GM12865 (cell line): Measurements from ENCODE around the gene ZBTB4.
A peak's percentile ranks its signal among the peaks of the same experiment; 100 is the strongest.

Experiments used
- DNase-seq: peaks from one replicate; pipeline ENCODE4 v3.0.0; 2010; ENCODE audit warnings: low read depth
- H3K4me3 ChIP-seq: 2 replicates; pipeline ENCODE4 v1.5.1; 2011; ENCODE audit warnings: mild to moderate bottlenecking, low read depth, low read length, control low read depth
- TF ChIP-seq, protein P1 (sequence below): IDR thresholded peaks from 2 replicates; pipeline ENCODE4 v1.5.1; 2011; ENCODE audit warnings: low read length, control low read depth, low read depth, inconsistent platforms; ENCODE audit not compliant: insufficient read depth; ENCODE audit errors: missing control alignments

ZBTB4 gene

DNA sequence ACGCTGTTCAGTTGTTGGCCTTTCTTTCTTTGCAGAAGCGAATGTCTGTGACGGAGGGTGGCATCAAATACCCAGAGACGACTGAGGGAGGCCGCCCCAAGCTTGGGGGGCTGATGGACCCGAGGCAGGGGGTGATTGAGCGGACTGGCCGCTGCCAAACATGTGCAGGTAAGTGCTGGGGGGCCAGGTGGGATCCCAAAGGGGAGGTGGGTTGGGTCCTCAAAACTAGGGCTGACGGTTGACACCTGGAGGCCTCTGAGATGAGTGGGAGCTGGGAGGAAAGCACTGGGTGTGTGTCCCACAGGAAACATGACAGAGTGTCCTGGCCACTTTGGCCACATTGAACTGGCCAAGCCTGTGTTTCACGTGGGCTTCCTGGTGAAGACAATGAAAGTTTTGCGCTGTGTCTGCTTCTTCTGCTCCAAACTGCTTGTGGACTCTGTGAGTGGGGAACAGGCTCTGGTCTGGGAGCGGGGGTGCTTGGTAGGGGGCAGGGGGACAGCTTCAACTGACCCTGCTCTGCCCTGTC, 16.5 kb upstream of the ZBTB4 start:
- TF ChIP-seq, protein P1, sequence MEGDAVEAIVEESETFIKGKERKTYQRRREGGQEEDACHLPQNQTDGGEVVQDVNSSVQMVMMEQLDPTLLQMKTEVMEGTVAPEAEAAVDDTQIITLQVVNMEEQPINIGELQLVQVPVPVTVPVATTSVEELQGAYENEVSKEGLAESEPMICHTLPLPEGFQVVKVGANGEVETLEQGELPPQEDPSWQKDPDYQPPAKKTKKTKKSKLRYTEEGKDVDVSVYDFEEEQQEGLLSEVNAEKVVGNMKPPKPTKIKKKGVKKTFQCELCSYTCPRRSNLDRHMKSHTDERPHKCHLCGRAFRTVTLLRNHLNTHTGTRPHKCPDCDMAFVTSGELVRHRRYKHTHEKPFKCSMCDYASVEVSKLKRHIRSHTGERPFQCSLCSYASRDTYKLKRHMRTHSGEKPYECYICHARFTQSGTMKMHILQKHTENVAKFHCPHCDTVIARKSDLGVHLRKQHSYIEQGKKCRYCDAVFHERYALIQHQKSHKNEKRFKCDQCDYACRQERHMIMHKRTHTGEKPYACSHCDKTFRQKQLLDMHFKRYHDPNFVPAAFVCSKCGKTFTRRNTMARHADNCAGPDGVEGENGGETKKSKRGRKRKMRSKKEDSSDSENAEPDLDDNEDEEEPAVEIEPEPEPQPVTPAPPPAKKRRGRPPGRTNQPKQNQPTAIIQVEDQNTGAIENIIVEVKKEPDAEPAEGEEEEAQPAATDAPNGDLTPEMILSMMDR: no peak
- DNase-seq: no peak

DNA sequence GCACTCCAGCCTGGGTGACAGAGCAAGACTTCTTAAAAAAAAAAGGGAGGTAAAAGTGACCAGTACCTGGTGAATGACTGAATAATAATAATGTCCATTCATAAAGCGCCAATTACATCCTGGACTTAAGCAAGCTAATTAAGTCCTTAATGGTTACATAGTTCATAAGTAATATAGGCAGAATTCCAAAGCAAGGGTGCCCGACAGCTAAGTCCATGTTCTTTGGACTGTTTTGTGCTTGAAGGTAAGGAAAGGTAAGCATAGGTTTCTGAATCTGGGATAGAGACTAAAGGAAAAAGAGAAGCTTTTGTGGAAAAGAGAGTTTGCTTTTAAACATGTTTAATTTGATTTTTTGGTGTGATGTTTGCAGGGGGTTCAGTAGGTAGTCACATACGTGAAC, 14.5 kb upstream of the ZBTB4 start:
- TF ChIP-seq, protein P1: no peak

More for the DNA sequence above, 16.5 kb upstream of the ZBTB4 start:
- H3K4me3 ChIP-seq: no peak overlapping the region

DNA sequence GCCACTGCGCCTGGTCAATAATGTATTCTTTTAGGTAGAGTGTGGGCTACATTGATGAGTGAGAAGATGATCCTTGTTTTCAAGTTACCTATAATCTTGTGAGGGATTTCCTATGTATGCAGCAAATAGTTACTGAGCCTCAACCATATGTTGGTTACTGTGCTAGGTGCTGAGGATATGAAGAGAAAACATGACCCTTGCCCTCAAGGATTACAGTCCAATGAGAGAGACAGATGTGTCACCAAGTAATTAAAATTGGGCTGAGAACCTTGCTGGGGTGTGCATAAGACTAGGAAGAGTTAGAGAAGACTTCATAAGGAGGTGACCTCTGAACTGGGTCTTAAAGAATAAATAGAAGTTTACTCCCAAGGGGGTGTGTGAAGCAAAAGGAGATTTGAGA, 12.2 kb upstream of the ZBTB4 start:
- TF ChIP-seq, protein P1: no peak
- H3K4me3 ChIP-seq: no peak overlapping the region
- no peak for DNase-seq

More for the DNA sequence above, 14.5 kb upstream of the ZBTB4 start:
- no peak overlapping the region for H3K4me3 ChIP-seq
- no peak for DNase-seq

DNA sequence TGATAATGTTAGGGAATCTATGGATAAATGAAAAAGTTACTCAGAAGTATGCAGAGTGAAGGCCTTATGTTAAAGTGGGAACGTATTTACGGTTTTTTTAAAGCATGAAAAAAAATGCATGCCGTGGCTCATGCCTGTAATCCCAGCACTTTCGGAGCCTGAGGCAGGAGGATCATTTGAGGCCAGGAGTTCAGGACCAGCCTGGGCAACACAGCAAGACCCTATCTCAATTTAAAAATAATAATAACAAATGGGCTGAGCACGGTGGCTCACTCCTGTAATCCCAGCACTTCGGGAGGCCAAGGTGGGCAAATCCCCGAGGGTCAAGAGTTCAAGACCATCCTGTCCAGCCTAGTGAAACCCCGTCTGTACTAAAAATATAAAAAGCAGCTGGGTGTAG, 10.7 kb upstream of the ZBTB4 start:
- no peak for DNase-seq
- TF ChIP-seq, protein P1: no peak
- H3K4me3 ChIP-seq: no peak overlapping the region

DNA sequence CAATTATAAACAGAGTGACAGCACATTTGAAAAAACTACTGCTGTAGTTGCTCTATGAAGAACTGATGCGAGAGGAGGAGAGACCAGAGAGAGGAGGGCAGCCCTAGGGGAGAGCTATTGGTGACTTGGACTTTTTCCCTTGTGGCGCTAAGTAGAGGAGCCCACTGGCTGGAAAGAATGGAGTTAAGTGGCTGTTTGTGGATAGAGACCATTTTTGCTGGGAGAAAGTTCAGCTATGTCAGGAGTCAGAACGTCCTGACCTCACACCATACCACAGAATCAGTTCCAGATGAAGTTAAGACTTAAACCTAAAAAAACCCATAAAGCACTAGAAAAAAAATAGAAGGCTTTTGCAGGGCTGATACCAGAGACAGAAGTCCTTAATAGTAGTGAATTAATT, 6.8 kb upstream of the ZBTB4 start:
- H3K4me3 ChIP-seq: peak overlapping the region; percentile 91
- DNase-seq: peak; percentile 18
- TF ChIP-seq, protein P1: no peak

DNA sequence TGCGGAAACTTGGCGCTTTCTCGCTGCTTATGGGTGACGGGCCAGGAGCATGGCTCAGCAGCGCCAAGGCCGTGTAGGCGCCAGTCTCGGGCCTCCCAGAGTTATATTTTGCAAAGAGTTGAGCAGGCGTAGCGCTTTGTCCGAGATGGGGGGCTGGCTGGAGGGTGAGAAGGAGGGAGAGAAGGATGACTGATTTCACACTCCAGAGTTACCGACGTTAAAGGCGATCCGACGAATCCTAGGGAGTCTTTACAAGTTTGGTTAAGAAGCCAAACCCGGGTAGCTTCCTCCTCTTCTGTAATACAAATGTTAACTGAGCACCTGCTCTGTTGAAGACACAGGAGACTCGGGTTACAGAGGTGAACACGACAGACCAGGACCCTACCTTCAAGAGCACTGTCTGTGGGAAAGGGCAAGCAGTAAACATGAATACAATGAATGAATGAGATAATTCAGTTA, 5.5 kb upstream of the ZBTB4 start:
- H3K4me3 ChIP-seq: peak overlapping the region; percentile 91
- DNase-seq: no peak
- TF ChIP-seq, protein P1: peak; percentile 9
